ENCODE results near the gene CD247. TPM values are rescaled to one million over a fixed set of nuclear protein-coding genes. Genes with fewer than 3 reads are reported as not detected.

CD247 gene
- total and polyA plus RNA-seq, 2 of the 4 experiments (the other 2 are of a cell fraction): not detected

- in situ Hi-C loops (cut with MboI; ENCODE audit: low sequenced_read_pairs): no loop called here
- WGBS, 2 experiments (ENCODE audit: extremely low coverage in 2 of 2, insufficient read length in 1 of 2): no CpG with 5 or more reads among the region's 2 CpGs
- no peak overlapping the region for H3K4ac ChIP-seq (ENCODE audit: low read depth, low read length)
Observed at GRCh38 chr1:167400359-167400953, 117.9 kb downstream of the CD247 start.

More at GRCh38 chr1:167400359-167400953, 117.9 kb downstream of the CD247 start:
- Histone ChIP-seq H4K8ac (ENCODE audit: low read depth in 2 of 2, low read length in 2 of 2) (no peak overlapping the region), H3K56ac (ENCODE audit: extremely low read depth, insufficient read depth, low read length) (no peak overlapping the region), H4K20me1 (ENCODE audit: insufficient read depth, low read length) (no peaks in the 10 kb centered on the region), H3K9me1 (ENCODE audit: insufficient read depth, low read length) (peaks cover 2% of the 10 kb centered on the region; the same call in 1 of the 2 replicates), H3K4me2 (ENCODE audit: low read depth, low read length) (no peak overlapping the region), H3K4me3 (ENCODE audit: insufficient read depth, low read depth, low read length) (no peak overlapping the region), H3K36me3 (ENCODE audit: control insufficient read depth, insufficient read depth, low read length) (peaks cover 3% of the 10 kb centered on the region; the same call in 1 of the 2 replicates), H4K91ac (ENCODE audit: insufficient read depth, low read depth, low read length) (no peak overlapping the region), H3K79me1 (ENCODE audit: low read depth in 1 of 2, low read length in 2 of 2) (no peaks in the 10 kb centered on the region), H3K4me1 (ENCODE audit: control insufficient read depth, insufficient read depth, low read length) (no peaks in the 10 kb centered on the region), H2AFZ (replicated peaks; ENCODE audit: low read length, poor library complexity) (no peak overlapping the region), H2AK5ac (ENCODE audit: low read depth, low read length) (no peak overlapping the region), H3K14ac (replicated peaks; ENCODE audit: low read depth, low read length) (no peak overlapping the region), H3K23ac (ENCODE audit: low read depth, low read length) (no peak overlapping the region), H2BK15ac (ENCODE audit: low read depth, low read length) (no peak overlapping the region), H3K9me3 (ENCODE audit: control insufficient read depth, insufficient read depth, low read length) (no peaks in the 10 kb centered on the region), H2BK20ac (ENCODE audit: low read depth, low read length) (no peak overlapping the region), H2BK120ac (ENCODE audit: low read depth, low read length) (no peak overlapping the region), H3K27me3 (ENCODE audit: control insufficient read depth, insufficient read depth, low read length) (no peaks in the 10 kb centered on the region), H3K18ac (ENCODE audit: low read depth, low read length) (no peak overlapping the region), H3K9ac (ENCODE audit: low read depth, low read length) (no peak overlapping the region), H2BK5ac (ENCODE audit: low read depth, low read length, poor library complexity, severe bottlenecking) (no peak overlapping the region), H3K27ac (ENCODE audit: insufficient read depth, low read length) (no peak overlapping the region), H2AK9ac (replicated peaks; ENCODE audit: low read depth, low read length, poor library complexity) (no peak overlapping the region), H4K5ac (ENCODE audit: low read depth, low read length) (no peak overlapping the region)
- intact Hi-C loops (cut with micrococcal nuclease): loop anchor here (2.0 kb wide), 1 partner anchor 132 kb away; no protein-coding TSS in a partner anchor
- ChIA-PET CTCF (interaction anchor here (0.6 to 1.7 kb wide), 5 partner anchors 10 to 24 kb away, joined by 3 to 10 read pairs (median 4); no protein-coding TSS in a partner anchor), POLR2A (ENCODE audit: unreplicated experiment) (interaction anchor here (0.7 kb wide), 1 partner anchor 159 kb away, joined by 15 read pairs; no protein-coding TSS in a partner anchor)
- ATAC-seq (ENCODE audit: low read depth): no peak
- BruUV-seq (replicated peaks): no TSS peak
- no peak for DNase-seq
- TF ChIP-seq SMC3 (IDR thresholded peaks at IDR 0.05; ENCODE audit: low read depth, low read length) (no peak), FOS (IDR thresholded peaks at IDR 0.05; ENCODE audit: low read depth, low read length) (no peak), MAZ (IDR thresholded peaks at IDR 0.05; ENCODE audit: borderline replicate concordance, low read depth, low read length) (no peak), CEBPB (IDR thresholded peaks at IDR 0.05; ENCODE audit: low read depth, low read length) (no peak), CHD1 (IDR thresholded peaks at IDR 0.05; ENCODE audit: low read depth, low read length) (no peak), MAFK (IDR thresholded peaks at IDR 0.05; ENCODE audit: low read depth, low read length) (peak; percentile 31)
- TF ChIP-seq, protein P1, sequence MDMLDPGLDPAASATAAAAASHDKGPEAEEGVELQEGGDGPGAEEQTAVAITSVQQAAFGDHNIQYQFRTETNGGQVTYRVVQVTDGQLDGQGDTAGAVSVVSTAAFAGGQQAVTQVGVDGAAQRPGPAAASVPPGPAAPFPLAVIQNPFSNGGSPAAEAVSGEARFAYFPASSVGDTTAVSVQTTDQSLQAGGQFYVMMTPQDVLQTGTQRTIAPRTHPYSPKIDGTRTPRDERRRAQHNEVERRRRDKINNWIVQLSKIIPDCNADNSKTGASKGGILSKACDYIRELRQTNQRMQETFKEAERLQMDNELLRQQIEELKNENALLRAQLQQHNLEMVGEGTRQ (IDR thresholded peaks at IDR 0.05; ENCODE audit: low read depth, low read length): no peak
- dilution Hi-C loops (cut with HindIII; ENCODE audit: low sequenced_read_pairs, unreplicated experiment): no loop called here
